ENCODE measurements around the gene CHRNA10.

DNA sequence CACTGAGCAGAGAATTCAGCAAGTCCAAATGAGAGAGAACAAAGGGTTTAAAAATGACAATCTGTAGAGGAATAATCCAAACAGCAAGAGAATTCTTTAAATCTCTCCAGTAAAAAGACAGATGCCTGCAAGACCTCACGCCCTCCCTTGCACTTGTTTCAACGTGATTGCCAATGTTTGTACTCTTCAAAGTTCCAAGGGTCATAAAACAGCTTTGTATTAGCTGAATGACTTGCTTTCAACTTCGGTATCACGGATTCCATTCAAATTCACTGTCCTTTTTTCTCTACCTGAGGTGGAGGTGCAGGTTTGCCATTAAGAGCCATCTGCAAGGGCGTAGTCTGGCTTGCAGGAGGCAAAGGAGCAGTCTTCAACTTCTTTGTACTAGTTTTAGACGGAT lies 41.1 kb upstream of the CHRNA10 start:
- TF ChIP-seq, protein P1, sequence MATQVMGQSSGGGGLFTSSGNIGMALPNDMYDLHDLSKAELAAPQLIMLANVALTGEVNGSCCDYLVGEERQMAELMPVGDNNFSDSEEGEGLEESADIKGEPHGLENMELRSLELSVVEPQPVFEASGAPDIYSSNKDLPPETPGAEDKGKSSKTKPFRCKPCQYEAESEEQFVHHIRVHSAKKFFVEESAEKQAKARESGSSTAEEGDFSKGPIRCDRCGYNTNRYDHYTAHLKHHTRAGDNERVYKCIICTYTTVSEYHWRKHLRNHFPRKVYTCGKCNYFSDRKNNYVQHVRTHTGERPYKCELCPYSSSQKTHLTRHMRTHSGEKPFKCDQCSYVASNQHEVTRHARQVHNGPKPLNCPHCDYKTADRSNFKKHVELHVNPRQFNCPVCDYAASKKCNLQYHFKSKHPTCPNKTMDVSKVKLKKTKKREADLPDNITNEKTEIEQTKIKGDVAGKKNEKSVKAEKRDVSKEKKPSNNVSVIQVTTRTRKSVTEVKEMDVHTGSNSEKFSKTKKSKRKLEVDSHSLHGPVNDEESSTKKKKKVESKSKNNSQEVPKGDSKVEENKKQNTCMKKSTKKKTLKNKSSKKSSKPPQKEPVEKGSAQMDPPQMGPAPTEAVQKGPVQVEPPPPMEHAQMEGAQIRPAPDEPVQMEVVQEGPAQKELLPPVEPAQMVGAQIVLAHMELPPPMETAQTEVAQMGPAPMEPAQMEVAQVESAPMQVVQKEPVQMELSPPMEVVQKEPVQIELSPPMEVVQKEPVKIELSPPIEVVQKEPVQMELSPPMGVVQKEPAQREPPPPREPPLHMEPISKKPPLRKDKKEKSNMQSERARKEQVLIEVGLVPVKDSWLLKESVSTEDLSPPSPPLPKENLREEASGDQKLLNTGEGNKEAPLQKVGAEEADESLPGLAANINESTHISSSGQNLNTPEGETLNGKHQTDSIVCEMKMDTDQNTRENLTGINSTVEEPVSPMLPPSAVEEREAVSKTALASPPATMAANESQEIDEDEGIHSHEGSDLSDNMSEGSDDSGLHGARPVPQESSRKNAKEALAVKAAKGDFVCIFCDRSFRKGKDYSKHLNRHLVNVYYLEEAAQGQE (IDR thresholded peaks at IDR 0.05; ENCODE audit: insufficient replicate concordance, low read depth), result no peak
- TF ChIP-seq, protein P2, sequence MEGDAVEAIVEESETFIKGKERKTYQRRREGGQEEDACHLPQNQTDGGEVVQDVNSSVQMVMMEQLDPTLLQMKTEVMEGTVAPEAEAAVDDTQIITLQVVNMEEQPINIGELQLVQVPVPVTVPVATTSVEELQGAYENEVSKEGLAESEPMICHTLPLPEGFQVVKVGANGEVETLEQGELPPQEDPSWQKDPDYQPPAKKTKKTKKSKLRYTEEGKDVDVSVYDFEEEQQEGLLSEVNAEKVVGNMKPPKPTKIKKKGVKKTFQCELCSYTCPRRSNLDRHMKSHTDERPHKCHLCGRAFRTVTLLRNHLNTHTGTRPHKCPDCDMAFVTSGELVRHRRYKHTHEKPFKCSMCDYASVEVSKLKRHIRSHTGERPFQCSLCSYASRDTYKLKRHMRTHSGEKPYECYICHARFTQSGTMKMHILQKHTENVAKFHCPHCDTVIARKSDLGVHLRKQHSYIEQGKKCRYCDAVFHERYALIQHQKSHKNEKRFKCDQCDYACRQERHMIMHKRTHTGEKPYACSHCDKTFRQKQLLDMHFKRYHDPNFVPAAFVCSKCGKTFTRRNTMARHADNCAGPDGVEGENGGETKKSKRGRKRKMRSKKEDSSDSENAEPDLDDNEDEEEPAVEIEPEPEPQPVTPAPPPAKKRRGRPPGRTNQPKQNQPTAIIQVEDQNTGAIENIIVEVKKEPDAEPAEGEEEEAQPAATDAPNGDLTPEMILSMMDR (IDR thresholded peaks at IDR 0.05; ENCODE audit: insufficient read depth, low read length), result no peak
- TF ChIP-seq POLR2AphosphoS5 (IDR thresholded peaks at IDR 0.05; ENCODE audit: low read depth), result no peak
- TF ChIP-seq SPI1 (IDR thresholded peaks at IDR 0.05; ENCODE audit: borderline replicate concordance, low read depth), result no peak
- no peak for TF ChIP-seq GABPA (IDR thresholded peaks at IDR 0.05; ENCODE audit: low read depth)
